CD4-positive, alpha-beta T cell treated with Interleukin-12 subunit alpha and Interleukin-12 subunit beta, for 1 hour (primary cell): ENCODE data around the gene SPAG8.

ENCODE experiments used
- DNase-seq: peaks from one replicate; pipeline ENCODE4 v3.0.0-alpha.2; 2020

The SPAG8 gene, protein sequence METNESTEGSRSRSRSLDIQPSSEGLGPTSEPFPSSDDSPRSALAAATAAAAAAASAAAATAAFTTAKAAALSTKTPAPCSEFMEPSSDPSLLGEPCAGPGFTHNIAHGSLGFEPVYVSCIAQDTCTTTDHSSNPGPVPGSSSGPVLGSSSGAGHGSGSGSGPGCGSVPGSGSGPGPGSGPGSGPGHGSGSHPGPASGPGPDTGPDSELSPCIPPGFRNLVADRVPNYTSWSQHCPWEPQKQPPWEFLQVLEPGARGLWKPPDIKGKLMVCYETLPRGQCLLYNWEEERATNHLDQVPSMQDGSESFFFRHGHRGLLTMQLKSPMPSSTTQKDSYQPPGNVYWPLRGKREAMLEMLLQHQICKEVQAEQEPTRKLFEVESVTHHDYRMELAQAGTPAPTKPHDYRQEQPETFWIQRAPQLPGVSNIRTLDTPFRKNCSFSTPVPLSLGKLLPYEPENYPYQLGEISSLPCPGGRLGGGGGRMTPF

DNA sequence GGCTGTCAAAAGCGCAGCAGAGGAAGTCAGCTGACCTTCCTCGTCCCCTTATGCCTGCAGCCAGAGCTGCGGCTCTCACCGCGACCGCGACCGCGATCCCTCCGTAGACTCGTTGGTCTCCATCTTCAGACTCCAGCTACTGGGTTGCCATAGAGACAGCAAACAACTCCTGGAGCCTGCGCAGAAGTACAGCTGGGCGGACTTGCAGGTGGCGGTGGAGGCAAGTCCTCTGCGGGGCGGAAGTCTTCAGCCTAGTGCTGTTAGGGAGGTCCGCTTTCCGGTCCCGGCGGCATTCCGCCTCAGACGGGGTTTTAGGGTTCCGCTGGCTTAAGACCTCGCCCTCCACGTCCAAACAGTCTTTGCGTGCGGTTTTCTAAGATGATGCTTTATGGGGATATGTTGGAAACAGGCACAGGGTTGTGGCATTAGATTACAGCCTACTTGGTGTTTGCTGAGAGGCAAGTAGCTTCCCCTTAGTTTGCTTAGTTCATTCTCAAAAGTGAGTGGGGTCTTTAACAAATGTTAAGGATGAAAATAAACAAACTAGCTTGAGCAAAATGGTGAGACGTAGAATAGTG, at the start of gene SPAG8:
TSS of gene SPAG8 (minus strand) at position 238 of the 578 bp plus-strand sequence. CDS start at position 123, 115 bp downstream.
- DNase-seq = peak; percentile 98

DNA sequence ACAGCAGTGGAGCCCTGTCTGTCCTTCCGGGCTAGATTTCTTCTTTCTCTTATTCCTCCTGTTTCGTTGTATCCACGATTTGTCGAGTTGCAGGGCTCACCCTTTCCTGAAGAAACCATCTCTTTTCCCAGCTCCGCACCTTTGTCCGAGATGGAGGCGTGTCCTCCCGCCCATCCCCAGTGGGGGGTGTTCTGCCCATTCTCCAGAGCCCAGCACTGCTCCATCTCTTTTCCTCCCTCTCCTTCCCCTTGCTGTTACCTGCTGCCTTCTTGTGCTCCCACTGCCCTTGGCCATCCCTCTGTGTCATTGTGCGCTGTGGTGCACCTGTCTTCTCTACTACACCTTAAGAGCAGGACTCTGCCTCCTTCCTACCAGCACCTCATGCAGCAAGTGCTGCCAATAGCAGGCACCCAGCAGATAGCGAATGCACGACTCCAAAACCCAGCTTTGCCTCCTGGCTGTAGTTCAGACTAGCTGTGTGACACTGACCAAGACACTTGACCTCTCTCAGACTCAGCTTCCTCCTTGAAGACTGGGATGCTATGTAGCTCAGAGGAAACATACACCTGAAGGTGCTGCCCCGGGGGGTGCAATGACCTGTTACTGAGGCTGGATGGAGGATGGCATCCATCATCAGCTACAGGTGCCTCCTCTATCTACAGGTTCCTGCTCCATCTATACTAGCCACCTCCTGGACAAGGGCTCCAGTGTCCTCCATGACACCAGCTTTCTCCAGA, 49.3 kb upstream of the SPAG8 start:
- DNase-seq = no peak

GRCh38 chr9:35859990-35860339, 47.9 kb upstream of the SPAG8 start:
- no peak for DNase-seq

DNA sequence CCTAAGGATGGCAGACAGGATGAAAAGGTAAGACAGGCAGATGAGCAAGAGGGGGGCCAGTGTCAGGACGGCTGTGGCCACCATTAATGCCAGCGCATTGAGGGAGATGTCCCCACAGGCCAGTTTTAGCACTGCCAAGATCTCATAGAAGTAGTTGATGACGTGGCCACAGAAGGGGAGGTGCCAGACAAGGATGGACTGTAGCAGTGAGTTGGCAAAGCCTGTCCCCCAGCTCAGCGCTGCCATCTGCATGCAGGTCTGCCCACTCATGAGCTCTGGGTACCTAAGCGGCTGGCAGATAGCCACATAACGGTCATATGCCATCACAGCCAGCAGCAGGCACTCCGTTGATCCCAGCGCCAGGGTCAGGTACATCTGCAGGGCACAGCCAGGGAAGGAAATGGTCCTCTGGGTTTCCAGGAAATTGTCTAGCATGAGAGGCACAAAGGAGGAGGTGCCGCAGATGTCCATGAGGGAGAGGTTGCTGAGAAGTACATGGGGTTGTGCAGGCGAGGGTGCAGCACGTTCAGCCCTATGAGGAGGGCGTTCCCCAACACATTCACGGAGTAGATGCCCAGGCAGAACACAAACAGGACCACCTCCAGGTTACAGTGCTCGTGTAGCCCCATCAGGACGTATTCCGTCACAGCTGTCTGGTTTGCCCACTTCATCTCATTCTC, 47.4 kb upstream of the SPAG8 start:
- peak; percentile 6 for DNase-seq

- no peak for DNase-seq
Observed at GRCh38 chr9:35858458-35858857, 46.4 kb upstream of the SPAG8 start.

DNA sequence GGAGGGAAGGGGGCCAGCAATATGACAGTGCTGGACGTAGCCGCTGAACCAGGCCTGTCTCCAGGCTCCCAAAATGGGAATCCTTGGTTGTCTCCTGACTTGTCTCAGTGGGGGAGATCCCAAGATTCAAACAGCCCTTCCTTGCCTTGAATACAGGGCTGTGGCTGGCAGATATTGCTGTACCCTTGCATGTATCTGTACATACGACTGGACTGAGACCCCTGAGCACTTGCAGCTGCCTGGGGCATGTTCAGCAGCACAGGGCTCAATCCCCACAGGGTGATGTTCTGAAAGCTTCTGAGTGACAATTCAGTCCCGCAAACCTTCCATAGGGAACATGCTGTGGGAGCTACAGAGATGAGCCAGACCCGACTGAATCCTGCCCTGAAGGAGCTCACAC, 44.8 kb upstream of the SPAG8 start:
- DNase-seq = no peak

- DNase-seq = no peak
Observed at GRCh38 chr9:35856206-35856605, 44.1 kb upstream of the SPAG8 start.

GRCh38 chr9:35854091-35854762, 42.2 kb upstream of the SPAG8 start:
- no peak for DNase-seq

DNA sequence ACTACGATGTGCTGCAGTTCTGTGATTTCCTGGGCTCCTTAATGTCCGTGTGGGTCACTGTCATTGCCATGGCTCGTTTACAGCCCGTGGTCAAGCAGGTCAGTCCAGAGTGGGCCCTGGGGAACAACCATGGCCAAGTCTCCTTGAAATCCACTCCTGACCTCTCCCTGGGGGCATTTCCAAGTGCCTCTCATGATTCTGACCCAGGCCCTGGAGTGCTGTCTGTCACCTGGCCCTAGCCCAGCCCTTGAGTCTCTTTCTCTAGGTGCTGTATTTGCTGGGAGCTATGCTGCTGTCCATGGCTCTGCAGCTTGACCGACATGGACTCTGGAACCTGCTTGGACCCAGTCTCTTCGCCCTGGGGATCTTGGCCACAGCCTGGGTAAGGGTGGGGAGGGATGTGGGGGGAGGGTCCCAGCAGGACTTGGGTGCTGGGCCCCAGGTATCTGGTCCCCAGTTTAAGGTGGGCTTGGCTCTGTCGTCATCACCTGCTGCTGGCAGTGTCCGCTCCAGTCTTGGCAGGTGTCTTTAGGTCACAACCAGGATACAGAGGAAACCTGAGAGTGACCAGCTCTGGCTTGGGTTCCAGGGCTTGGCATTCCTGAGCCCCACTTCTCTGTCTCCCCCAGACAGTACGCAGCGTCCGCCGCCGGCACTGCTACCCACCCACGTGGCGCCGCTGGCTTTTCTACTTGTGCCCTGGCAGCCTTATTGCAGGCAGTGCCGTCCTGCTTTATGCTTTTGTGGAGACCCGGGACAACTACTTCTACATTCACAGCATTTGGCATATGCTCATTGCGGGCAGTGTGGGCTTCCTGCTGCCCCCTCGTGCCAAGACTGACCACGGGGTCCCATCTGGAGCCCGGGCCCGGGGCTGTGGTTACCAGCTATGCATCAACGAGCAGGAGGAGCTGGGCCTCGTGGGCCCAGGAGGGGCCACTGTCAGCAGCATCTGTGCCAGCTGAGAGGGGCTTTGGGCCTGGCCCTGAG, 41.1 kb upstream of the SPAG8 start:
- DNase-seq = no peak

DNA sequence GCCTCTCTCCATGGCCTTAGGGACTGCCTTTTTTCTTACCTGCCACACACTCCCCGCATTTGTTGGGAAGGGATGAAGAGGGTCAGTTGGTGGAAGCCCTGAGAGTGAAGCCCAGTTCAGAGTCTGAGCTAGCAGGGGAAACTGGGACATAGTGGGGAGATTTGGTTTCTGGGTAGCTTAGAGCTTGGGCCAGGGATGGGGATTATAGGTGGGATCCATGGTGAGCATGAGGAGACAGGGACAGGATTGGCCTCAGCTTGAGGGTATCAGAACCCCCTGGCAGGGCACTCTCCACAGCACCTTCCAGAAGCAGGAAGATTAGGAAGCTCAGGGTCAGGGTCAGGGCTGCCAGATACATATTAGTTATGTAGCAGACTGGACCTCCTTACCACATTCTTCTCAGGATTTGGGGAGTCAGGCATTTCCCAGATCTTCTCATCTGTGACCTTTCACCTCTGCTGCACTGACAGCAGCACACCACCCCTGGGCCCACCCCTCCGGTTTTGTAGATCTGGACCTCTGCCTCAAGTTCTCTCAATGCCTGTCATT, 40.3 kb upstream of the SPAG8 start:
- no peak for DNase-seq

DNA sequence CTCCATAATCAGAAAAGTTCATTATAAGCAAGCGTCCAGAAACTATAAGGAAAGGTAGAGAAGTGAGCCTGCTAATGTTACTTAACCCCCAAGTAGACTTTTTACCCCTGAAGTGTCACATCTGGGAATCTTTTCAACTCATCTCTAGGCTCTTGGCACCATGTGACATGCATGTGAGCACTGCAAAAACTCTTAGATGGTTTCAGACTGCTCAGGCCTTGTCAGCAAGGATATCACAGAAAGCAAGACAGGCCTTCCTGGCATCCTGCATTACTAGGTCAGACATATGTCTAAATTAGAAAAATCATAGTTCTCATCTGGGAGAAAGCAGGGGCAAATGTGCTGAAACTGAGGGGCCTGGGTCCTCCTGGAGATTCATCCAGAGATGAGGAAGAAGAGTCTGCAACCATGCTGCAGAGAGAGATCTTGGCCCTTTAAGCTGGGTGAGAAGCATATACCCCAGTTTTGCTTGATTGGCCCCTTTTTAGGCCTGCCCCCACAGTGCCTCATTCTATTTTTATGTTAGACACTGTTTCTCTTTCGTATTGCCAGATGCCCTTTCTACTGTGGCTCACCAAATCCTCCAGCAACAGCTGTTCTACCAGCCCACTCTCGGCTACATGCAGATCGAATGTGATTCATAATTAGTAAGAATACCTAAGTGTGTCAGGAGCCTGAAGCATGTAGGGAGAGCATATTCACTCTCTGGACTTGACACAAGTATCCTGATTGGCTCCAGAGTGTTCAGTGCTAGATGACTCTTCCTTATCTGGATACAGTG, 35.9 kb upstream of the SPAG8 start:
- DNase-seq = no peak

- DNase-seq = no peak
Observed at GRCh38 chr9:35845824-35846771, 34.0 kb upstream of the SPAG8 start.

DNA sequence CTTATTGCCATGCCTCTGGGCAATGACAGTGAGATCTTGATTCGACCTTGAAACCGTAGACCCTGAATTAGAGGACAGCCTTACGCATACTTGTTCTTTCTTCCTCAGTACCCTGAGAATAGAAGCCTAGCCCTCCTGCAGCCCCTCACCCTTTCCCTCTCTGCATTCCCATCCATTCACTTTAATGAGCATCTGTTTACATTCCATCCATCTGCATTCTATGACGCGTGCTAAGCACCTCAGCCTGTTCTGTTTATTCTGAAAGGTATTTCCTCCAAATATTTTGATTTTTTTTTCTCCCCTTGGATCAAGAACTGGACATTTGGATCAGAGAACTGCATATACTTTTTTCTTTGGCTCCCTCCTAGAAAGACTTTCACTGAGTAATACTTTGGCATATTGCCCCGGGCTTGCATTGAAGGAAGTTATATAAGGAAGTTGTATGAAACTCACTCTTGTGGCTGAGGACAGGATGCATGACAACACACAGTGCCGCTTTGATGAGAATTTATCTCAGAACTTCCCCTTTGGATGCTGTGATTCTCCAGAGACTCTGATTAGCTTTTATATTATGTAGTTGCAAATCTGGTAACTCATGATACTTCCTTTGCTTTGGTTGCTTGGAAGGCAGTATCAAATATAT, 32.7 kb upstream of the SPAG8 start:
- peak; percentile 54 for DNase-seq

GRCh38 chr9:35842795-35843194, 30.7 kb upstream of the SPAG8 start:
- no peak for DNase-seq

- no peak for DNase-seq
Observed at GRCh38 chr9:35842020-35842745, 30.1 kb upstream of the SPAG8 start.

GRCh38 chr9:35841645-35841900, 29.5 kb upstream of the SPAG8 start:
- DNase-seq = no peak

GRCh38 chr9:35840881-35841644, 29.0 kb upstream of the SPAG8 start:
- no peak for DNase-seq
